GM12878 (cell line): ENCODE results near the gene RARB. TPM values are rescaled to one million over a fixed set of nuclear protein-coding genes. Genes with fewer than 3 reads are reported as not detected.

Experiments used
- ATAC-seq: fragments of 200-7000 bp; cut with Tn5 transposase; 3 replicates; pipeline ENCODE4 v1.9.1; 2020; ENCODE audit warnings: mild to moderate bottlenecking, moderate library complexity
- BruUV-seq: library from RNA; stranded (reverse); fragments of 400-500 nt; replicated peaks from 2 replicates; lab custom pipeline; 2021; lab: Mats Ljungman, UMichigan
- CTCF ChIA-PET: fragments of 300-600 bp; sonication (Branson Sonifier 250); formaldehyde crosslinking; extraction: SDS; loops from one replicate; lab custom pipeline; 2021; ENCODE audit warnings: inconsistent platforms; lab: Yijun Ruan, JAX
- POLR2A ChIA-PET: fragments of 350-600 bp; formaldehyde crosslinking; extraction: SDS; loops from one replicate; lab custom pipeline; 2021; ENCODE audit warnings: inconsistent platforms; lab: Charles Lee
- RAD21 ChIA-PET: fragments of 300-600 bp; sonication (Branson Sonifier 250); formaldehyde crosslinking; loops from one replicate; lab custom pipeline; 2023; ENCODE audit warnings: antibody characterized with exemption; ENCODE audit not compliant: unreplicated experiment; lab: Charles Lee
- SMC1A ChIA-PET: fragments of 300-600 bp; sonication (Branson Sonifier 250); formaldehyde crosslinking; loops from one replicate; lab custom pipeline; 2023; ENCODE audit not compliant: unreplicated experiment, uncharacterized antibody; lab: Charles Lee
- DNase-seq: peaks from one replicate; pipeline ENCODE4 v3.0.0-alpha.2; 2011; ENCODE audit warnings: low read depth, low spot score
- FAIRE-seq: peaks from 3 replicates; lab custom pipeline; 2011; peaks lifted over from hg19 to GRCh38; lab: Jason Lieb, UNC
- H2AFZ ChIP-seq: 2 replicates; pipeline ENCODE4 v1.6.0; 2011; ENCODE audit warnings: low read depth, low read length, control low read depth; ENCODE audit not compliant: control insufficient read depth
- H3K27ac ChIP-seq: 2 replicates; pipeline ENCODE4 v1.5.1; 2011; ENCODE audit warnings: control low read depth; ENCODE audit not compliant: control insufficient read depth, insufficient read depth
- H3K27me3 ChIP-seq, 2 experiments: replicated peaks in 1 of 2; 2 replicates each; pipeline versions ENCODE4 v1.6.0 to v1.6.1; 2011; ENCODE audit warnings: low read length in 1 of 2; ENCODE audit not compliant: control insufficient read depth in 2 of 2, insufficient read depth in 2 of 2
- H3K36me3 ChIP-seq, 2 experiments: 2 replicates each; pipeline ENCODE4 v1.5.1; 2011; ENCODE audit warnings: low read length in 1 of 2; ENCODE audit not compliant: control insufficient read depth in 2 of 2, insufficient read depth in 2 of 2
- H3K4me1 ChIP-seq: 2 replicates; pipeline ENCODE4 v1.6.1; 2011; ENCODE audit warnings: mild to moderate bottlenecking, low read length, moderate library complexity, mixed read lengths; ENCODE audit not compliant: control insufficient read depth, insufficient read depth
- H3K4me2 ChIP-seq: 2 replicates; pipeline ENCODE4 v1.6.0; 2011; ENCODE audit warnings: control low read depth; ENCODE audit not compliant: control insufficient read depth, insufficient read depth
- H3K4me3 ChIP-seq: fragments of 200-600 bp; sonication (generic); 2 replicates; pipeline ENCODE4 v1.5.1; 2016
- H3K79me2 ChIP-seq: 2 replicates; pipeline ENCODE4 v1.6.0; 2011; ENCODE audit warnings: low read length; ENCODE audit not compliant: control insufficient read depth, insufficient read depth
- H3K9ac ChIP-seq: 2 replicates; pipeline ENCODE4 v1.8.0; 2011; ENCODE audit warnings: low read length, control low read depth, mixed read lengths; ENCODE audit not compliant: control insufficient read depth, insufficient read depth
- H3K9me3 ChIP-seq: replicated peaks from 3 replicates; pipeline ENCODE4 v1.5.1; 2011; ENCODE audit warnings: mild to moderate bottlenecking, low read length; ENCODE audit not compliant: control insufficient read depth, insufficient read depth
- H4K20me1 ChIP-seq: 2 replicates; pipeline ENCODE4 v1.6.0; 2011; ENCODE audit not compliant: control insufficient read depth, insufficient read depth
- IRF3 ChIP-seq: fragments of 450-650 bp; IDR thresholded peaks from 2 replicates; pipeline ENCODE4 v1.6.1; 2014; ENCODE audit warnings: mild to moderate bottlenecking
- PML ChIP-seq: IDR thresholded peaks from 2 replicates; pipeline ENCODE4 v1.6.1; 2012; ENCODE audit warnings: low read length, inconsistent platforms
- RBBP5 ChIP-seq: fragments of 200-600 bp; sonication (generic); conservative IDR thresholded peaks from 2 replicates; pipeline ENCODE4 v1.6.1; 2016
- ZNF207 ChIP-seq: fragments of 450-650 bp; IDR thresholded peaks from 2 replicates; pipeline ENCODE4 v1.6.1; 2014; ENCODE audit warnings: antibody characterized with exemption, mild to moderate bottlenecking, borderline replicate concordance
- WGBS: methylation state at CpG from one replicate; pipeline ENCODE4 v1.1.6; 2016; ENCODE audit warnings: low lambda C conversion rate; ENCODE audit not compliant: insufficient replicate concordance, insufficient coverage; ENCODE audit errors: missing lambda C conversion rate; 5-methylcytosine and 5-hydroxymethylcytosine counted together
- in situ Hi-C: fragments of 300-500 bp; cut with MboI; formaldehyde crosslinking; loops from 9 replicates; pipeline ENCODE4 v1.14.3; 2018; ENCODE audit warnings: mixed read lengths
- intact Hi-C: fragments of 100-400 bp; cut with micrococcal nuclease; formaldehyde crosslinking; loops from one replicate; pipeline ENCODE4 v1.14.2; 2022; ENCODE audit not compliant: unreplicated experiment
- polyA plus RNA-seq, 11 experiments: library from polyadenylated mRNA; depleted of rRNA in 4 of 11; unstranded in 6 of 11; stranded (reverse) in 5 of 11; fragments of >200 nt; fragmentation: Nextera tagmentation in 4 of 11; fragmentation: Illumina TruSeq in 1 of 11; extraction: Ambion mirVana in 4 of 11; extraction: Trizol in 1 of 11; gene quantifications; 1 replicate in 1 of 11; 2 replicates in 10 of 11; pipeline versions ENCODE4 v1.2.1 to v1.2.3, GENCODE V29; 2011 to 2016; ENCODE audit warnings: inconsistent platforms in 2 of 11, missing spikeins in 2 of 11, low read depth in 1 of 11
- total RNA-seq, 4 experiments: library from RNA; depleted of rRNA in 3 of 4; stranded (reverse); fragments of >200 nt in 3 of 4; fragmentation: Illumina TruSeq in 1 of 4; extraction: Trizol in 1 of 4; gene quantifications; 2 replicates each; pipeline versions ENCODE4 v1.2.1 to v1.2.3, GENCODE V29; 2013 to 2021
- TF ChIP-seq, protein P1 (sequence below): fragments of 450-650 bp; formaldehyde crosslinking; IDR thresholded peaks from 2 replicates; pipeline ENCODE4 v1.4.0; 2020; ENCODE audit warnings: mild to moderate bottlenecking, moderate library complexity

The RARB gene
- total and polyA plus RNA-seq, 10 of the 15 experiments (the other 5 are each of a cell fraction or from before 2014, with no cell fraction given), result 0.05 to 0.06 TPM; not detected in 8

DNA sequence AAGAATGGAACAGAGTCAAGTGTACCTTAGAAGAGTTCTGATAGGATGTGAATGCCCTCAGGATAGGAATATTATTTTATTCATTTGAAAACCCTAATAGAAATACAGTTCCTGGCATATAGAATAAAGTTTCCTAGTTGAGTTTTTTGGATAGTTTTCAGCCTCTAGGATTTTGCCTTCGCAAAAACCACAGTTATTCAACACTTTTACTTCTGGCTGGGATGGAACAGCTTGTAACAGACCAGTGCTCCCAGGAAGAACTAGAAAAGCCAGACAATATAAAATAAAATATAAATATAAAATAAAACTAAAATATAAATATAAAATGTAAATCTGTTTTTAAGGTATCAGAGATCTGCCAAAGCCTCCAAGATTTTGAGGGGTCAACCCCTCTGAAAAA, 27.5 kb upstream of the RARB start:
- H3K79me2 ChIP-seq, result no peaks in the 10 kb centered on the region
- H2AFZ ChIP-seq, result no peak overlapping the region
- no peak for ATAC-seq
- DNase-seq, result no peak
- SMC1A ChIA-PET, result no interaction called here
- no peaks in the 10 kb centered on the region for H3K27me3 ChIP-seq
- no peak overlapping the region for H3K27ac ChIP-seq
- FAIRE-seq, result no peak
- no peaks in the 10 kb centered on the region for H3K36me3 ChIP-seq
- H3K4me2 ChIP-seq, result no peak overlapping the region
- H3K9ac ChIP-seq, result no peak overlapping the region
- CTCF ChIA-PET, result no interaction called here
- 0% methylated on average over 1 of the region's 1 CpG for WGBS
- intact Hi-C loops, result no loop called here
- H4K20me1 ChIP-seq, result no peaks in the 10 kb centered on the region
- in situ Hi-C loops, result no loop called here
- POLR2A ChIA-PET, result no interaction called here
- RAD21 ChIA-PET, result no interaction called here
- H3K9me3 ChIP-seq, result no peaks in the 10 kb centered on the region
- H3K4me1 ChIP-seq, result no peaks in the 10 kb centered on the region
- TF ChIP-seq ZNF207 (no peak), IRF3 (no peak), PML (no peak), RBBP5 (no peak)
- TF ChIP-seq, protein P1, sequence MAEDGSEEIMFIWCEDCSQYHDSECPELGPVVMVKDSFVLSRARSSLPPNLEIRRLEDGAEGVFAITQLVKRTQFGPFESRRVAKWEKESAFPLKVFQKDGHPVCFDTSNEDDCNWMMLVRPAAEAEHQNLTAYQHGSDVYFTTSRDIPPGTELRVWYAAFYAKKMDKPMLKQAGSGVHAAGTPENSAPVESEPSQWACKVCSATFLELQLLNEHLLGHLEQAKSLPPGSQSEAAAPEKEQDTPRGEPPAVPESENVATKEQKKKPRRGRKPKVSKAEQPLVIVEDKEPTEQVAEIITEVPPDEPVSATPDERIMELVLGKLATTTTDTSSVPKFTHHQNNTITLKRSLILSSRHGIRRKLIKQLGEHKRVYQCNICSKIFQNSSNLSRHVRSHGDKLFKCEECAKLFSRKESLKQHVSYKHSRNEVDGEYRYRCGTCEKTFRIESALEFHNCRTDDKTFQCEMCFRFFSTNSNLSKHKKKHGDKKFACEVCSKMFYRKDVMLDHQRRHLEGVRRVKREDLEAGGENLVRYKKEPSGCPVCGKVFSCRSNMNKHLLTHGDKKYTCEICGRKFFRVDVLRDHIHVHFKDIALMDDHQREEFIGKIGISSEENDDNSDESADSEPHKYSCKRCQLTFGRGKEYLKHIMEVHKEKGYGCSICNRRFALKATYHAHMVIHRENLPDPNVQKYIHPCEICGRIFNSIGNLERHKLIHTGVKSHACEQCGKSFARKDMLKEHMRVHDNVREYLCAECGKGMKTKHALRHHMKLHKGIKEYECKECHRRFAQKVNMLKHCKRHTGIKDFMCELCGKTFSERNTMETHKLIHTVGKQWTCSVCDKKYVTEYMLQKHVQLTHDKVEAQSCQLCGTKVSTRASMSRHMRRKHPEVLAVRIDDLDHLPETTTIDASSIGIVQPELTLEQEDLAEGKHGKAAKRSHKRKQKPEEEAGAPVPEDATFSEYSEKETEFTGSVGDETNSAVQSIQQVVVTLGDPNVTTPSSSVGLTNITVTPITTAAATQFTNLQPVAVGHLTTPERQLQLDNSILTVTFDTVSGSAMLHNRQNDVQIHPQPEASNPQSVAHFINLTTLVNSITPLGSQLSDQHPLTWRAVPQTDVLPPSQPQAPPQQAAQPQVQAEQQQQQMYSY (CRISPR knock-in tag), result no peak
- BruUV-seq, result no TSS peak
- no peak overlapping the region for H3K4me3 ChIP-seq
